ENCODE data around the gene FSTL3.
"Not testable (repeated sequence)": the region's sequence is repeated elsewhere in the genome, so short reads cannot be mapped to it uniquely, and the experiment has no call there.

The FSTL3 gene

GRCh38 chr19:718251-718951 is 42.2 kb downstream of the FSTL3 start:
- no peak for DNase-seq

GRCh38 chr19:718991-719512 is 42.9 kb downstream of the FSTL3 start:
- DNase-seq = no peak

- no peak for DNase-seq
Measured at GRCh38 chr19:719636-720344, 43.6 kb downstream of the FSTL3 start.

- no peak for DNase-seq
Measured at GRCh38 chr19:720345-721160, 44.4 kb downstream of the FSTL3 start.

- no peak for DNase-seq
Measured at GRCh38 chr19:722553-723101, 46.4 kb downstream of the FSTL3 start.

- no peak for DNase-seq
Measured at GRCh38 chr19:723247-723646, 47.1 kb downstream of the FSTL3 start.

- DNase-seq = no peak
Measured at GRCh38 chr19:723714-724113, 47.5 kb downstream of the FSTL3 start.

GRCh38 chr19:725461-726089 is 49.4 kb downstream of the FSTL3 start:
- no peak for DNase-seq

GRCh38 chr19:726993-727956 is 51.1 kb downstream of the FSTL3 start:
- no peak for DNase-seq

GRCh38 chr19:728011-728410 is 51.8 kb downstream of the FSTL3 start:
- no peak for DNase-seq

- not testable (repeated sequence) for DNase-seq
Measured at GRCh38 chr19:729564-729963, 53.4 kb downstream of the FSTL3 start.

GRCh38 chr19:729965-730668 is 53.9 kb downstream of the FSTL3 start:
- no peak for DNase-seq

GRCh38 chr19:731000-731399 is 54.8 kb downstream of the FSTL3 start:
- no peak for DNase-seq

GRCh38 chr19:732148-733069 is 56.2 kb downstream of the FSTL3 start:
- no peak for DNase-seq
